Karpas-422 (cell line): ENCODE data around the gene TRMT112. TPM values are rescaled to one million over a fixed set of nuclear protein-coding genes. Genes with fewer than 3 reads are reported as not detected.

Experiments used
- DNase-seq: peaks from one replicate; pipeline ENCODE4 v3.0.0-alpha.2; 2015
- H2AFZ ChIP-seq: fragments of 200-600 bp; sonication (generic); 2 replicates; pipeline ENCODE4 v1.6.1; 2014; ENCODE audit warnings: antibody characterized with exemption, low read length, mixed read lengths
- H3K27ac ChIP-seq: fragments of 200-600 bp; sonication (generic); 2 replicates; pipeline ENCODE4 v1.5.1; 2014; ENCODE audit warnings: mild to moderate bottlenecking, low read length, moderate library complexity
- H3K27me3 ChIP-seq: fragments of 200-600 bp; sonication (generic); 2 replicates; pipeline ENCODE4 v1.6.1; 2014; ENCODE audit warnings: low read length, mixed read lengths
- H3K36me3 ChIP-seq: fragments of 200-600 bp; sonication (generic); 2 replicates; pipeline ENCODE4 v1.6.1; 2014; ENCODE audit warnings: low read length, mixed read lengths; ENCODE audit not compliant: insufficient read depth
- H3K4me1 ChIP-seq: fragments of 200-600 bp; sonication (generic); 2 replicates; pipeline ENCODE4 v1.6.1; 2014; ENCODE audit warnings: mild to moderate bottlenecking, low read length, mixed read lengths
- H3K4me2 ChIP-seq: fragments of 200-600 bp; sonication (generic); 2 replicates; pipeline ENCODE4 v1.6.1; 2014; ENCODE audit warnings: low read length, low read depth, mild to moderate bottlenecking; ENCODE audit not compliant: poor library complexity, severe bottlenecking
- H3K4me3 ChIP-seq: fragments of 200-600 bp; sonication (generic); 2 replicates; pipeline ENCODE4 v1.5.1; 2014; ENCODE audit warnings: mild to moderate bottlenecking, antibody characterized with exemption, low read length, mixed read lengths
- H3K79me2 ChIP-seq: fragments of 200-600 bp; sonication (generic); 2 replicates; pipeline ENCODE4 v1.6.1; 2014; ENCODE audit warnings: mild to moderate bottlenecking, low read length, mixed read lengths
- H3K9ac ChIP-seq: fragments of 200-600 bp; sonication (generic); 2 replicates; pipeline ENCODE4 v1.6.0; 2014; ENCODE audit warnings: low read length
- H3K9me2 ChIP-seq: fragments of 200-600 bp; sonication (generic), shearing (Covaris generic); replicated peaks from 2 replicates; pipeline ENCODE4 v1.6.0; 2014; ENCODE audit warnings: mild to moderate bottlenecking, low read length, moderate library complexity; ENCODE audit not compliant: insufficient read depth
- H3K9me3 ChIP-seq: fragments of 300-700, 200-600 bp; sonication (generic); 2 replicates; pipeline ENCODE4 v1.6.1; 2014; ENCODE audit warnings: low read length, mixed read lengths
- H4K20me1 ChIP-seq: fragments of 200-600 bp; sonication (generic); 2 replicates; pipeline ENCODE4 v1.6.1; 2014; ENCODE audit warnings: mild to moderate bottlenecking, antibody characterized with exemption, low read length, low read depth; ENCODE audit not compliant: insufficient read depth
- total RNA-seq: library from RNA; depleted of rRNA; stranded (reverse); fragments of >200 nt; shearing (Covaris generic); gene quantifications from 2 replicates; pipeline ENCODE4 v1.2.3, GENCODE V29; 2014; ENCODE audit warnings: low replicate concordance

The TRMT112 gene
- total RNA-seq, 1 experiment from 2014 or later, result 363 TPM

DNA sequence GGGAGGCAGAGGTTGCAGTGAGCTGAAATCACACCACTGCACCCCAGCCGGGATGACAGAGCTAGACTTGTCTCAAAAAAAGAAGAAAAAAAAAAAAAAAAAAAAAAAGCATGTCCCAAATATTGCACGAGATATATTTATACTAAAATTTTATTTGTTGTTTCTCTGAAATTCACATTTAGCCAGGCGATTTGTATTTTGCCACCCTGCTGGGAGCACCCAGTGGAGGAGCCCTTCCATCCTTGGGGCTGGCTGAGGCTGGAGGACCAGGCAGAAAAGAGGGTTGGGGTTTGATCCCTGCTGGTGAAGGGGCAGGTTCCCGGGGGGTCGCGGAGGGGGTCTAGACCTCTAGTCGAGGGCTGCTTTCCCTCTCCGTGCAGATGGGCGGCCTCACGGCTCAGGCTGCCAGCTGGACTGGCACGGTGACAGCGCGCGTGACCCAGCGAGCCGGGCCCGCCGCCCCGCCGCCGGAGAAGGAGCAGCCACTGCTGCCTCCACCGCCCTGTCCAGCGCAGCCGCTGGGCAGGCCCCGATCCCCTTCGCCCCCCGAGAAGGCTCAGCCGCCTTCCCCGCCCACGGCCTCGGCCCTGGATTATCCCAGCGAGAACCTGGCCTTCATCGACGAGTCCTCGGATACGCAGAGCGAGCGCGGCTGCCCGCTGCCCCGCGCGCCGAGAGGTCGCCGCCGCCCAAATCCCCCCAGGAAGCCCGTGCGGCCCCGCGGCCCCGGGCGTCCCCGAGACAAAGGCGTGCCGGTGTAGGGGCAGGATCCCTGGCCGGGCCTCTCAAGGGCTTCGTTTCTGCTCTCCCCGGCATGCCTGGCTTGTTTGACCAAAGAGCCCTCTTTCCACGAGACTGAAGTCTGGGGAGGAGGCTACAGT is 18.2 kb downstream of the TRMT112 start:
- no peak overlapping the region for H3K4me2 ChIP-seq
- H3K27ac ChIP-seq, result no peak overlapping the region
- no peaks in the 10 kb centered on the region for H3K79me2 ChIP-seq
- no peak overlapping the region for H2AFZ ChIP-seq
- H3K9me3 ChIP-seq, result no peaks in the 10 kb centered on the region
- DNase-seq, result no peak
- no peaks in the 10 kb centered on the region for H3K27me3 ChIP-seq
- H3K9ac ChIP-seq, result no peak overlapping the region
- no peaks in the 10 kb centered on the region for H3K36me3 ChIP-seq
- no peak overlapping the region for H3K4me3 ChIP-seq
- H4K20me1 ChIP-seq, result peaks cover 4% of the 10 kb centered on the region; the same call in 1 of the 2 replicates
- H3K4me1 ChIP-seq, result peaks cover 30% of the 10 kb centered on the region
- no peaks in the 10 kb centered on the region for H3K9me2 ChIP-seq

DNA sequence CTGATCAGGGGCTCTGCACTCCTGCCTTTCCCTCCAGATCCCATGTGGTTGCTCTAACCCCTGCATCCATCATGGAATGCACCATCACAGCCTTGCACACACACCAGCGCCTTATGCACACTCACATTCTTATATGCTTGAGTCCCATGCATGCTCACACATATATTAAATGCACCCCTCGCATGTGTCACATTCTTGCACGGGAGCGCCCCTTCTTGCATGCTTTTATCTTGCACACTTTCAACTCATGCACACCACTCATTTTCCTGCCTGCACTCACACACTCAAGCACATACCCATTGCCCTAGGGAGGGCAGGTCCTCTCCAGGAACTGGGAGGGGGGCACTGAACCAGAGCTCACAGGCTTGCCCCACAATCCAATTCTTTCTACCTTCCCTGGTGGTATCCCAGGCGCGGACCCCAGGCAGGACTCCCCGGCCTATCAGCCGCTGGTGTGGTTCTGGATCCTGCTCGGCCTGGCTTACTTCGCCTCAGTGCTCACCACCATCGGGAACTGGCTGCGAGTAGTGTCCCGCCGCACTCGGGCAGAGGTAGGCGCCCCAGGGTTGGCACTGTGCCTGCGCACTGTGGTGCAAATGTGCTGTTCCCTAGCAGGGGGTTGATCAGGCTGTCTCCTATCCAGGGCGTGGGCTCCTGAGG is 19.5 kb downstream of the TRMT112 start:
- Histone ChIP-seq H3K9me3 (no peaks in the 10 kb centered on the region), H3K4me1 (peaks cover 18% of the 10 kb centered on the region), H3K9me2 (no peaks in the 10 kb centered on the region), H3K27ac (no peak overlapping the region), H3K9ac (no peak overlapping the region), H3K27me3 (no peaks in the 10 kb centered on the region), H3K4me2 (no peak overlapping the region), H2AFZ (no peak overlapping the region), H3K79me2 (no peaks in the 10 kb centered on the region), H4K20me1 (no peaks in the 10 kb centered on the region), H3K36me3 (no peaks in the 10 kb centered on the region), H3K4me3 (no peak overlapping the region)
- DNase-seq, result no peak

DNA sequence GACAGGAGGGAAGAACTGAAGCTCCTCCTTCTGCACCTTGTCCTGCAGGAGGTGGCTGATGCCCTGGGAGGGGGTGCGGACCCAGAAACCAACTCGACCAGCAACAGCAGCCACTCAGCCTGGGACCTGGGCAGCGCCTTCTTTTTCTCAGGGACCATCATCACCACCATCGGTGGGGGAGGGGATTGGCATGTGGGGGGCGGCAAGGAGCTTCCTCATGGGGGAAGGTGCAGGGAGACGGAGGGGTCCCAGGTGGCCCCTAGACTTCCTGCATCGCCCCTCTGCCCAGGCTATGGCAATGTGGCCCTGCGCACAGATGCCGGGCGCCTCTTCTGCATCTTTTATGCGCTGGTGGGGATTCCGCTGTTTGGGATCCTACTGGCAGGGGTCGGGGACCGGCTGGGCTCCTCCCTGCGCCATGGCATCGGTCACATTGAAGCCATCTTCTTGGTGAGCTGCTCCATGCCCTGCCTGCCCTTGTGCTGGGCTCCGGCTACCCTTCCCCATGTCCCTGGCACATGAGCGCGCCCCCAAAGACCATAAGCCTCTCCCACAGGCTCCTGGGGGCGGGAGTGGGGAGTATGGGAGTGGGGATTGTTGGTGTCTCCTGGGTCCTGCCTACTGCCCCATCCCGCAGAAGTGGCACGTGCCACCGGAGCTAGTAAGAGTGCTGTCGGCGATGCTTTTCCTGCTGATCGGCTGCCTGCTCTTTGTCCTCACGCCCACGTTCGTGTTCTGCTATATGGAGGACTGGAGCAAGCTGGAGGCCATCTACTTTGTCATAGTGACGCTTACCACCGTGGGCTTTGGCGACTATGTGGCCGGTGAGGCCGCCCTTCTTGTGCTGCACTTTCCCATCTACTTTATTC is 20.3 kb downstream of the TRMT112 start:
- H3K9me2 ChIP-seq, result no peaks in the 10 kb centered on the region
- no peaks in the 10 kb centered on the region for H3K79me2 ChIP-seq
- H3K4me1 ChIP-seq, result peaks cover 18% of the 10 kb centered on the region
- no peak overlapping the region for H3K27ac ChIP-seq
- no peaks in the 10 kb centered on the region for H3K9me3 ChIP-seq
- no peaks in the 10 kb centered on the region for H4K20me1 ChIP-seq
- no peak for DNase-seq
- no peak overlapping the region for H3K4me3 ChIP-seq
- H3K27me3 ChIP-seq, result no peaks in the 10 kb centered on the region
- no peaks in the 10 kb centered on the region for H3K36me3 ChIP-seq
- H3K4me2 ChIP-seq, result no peak overlapping the region
- H2AFZ ChIP-seq, result no peak overlapping the region
- no peak overlapping the region for H3K9ac ChIP-seq

DNA sequence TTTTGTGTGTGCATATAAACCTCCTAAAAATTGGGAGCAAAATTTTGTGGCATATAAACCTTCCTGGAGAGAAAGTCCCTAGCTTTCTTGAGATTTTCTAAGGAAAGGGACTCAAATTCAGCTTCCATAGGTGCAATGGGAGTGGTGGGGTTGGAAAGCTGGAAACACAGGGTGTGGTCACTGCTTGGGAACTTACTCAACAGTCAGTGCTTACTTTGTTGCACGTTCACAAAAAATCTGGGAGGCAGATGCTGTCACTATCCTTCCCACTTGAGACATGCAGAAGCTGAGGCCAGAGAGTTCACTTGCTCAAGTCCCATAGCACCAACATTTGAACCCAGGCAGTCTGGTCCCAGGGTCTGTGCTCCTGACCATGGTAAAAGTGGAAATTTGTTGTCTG is 21.1 kb downstream of the TRMT112 start:
- Histone ChIP-seq H3K9me3 (no peaks in the 10 kb centered on the region), H3K27ac (no peak overlapping the region), H3K79me2 (no peaks in the 10 kb centered on the region), H3K4me1 (peaks cover 18% of the 10 kb centered on the region), H3K9me2 (no peaks in the 10 kb centered on the region), H2AFZ (no peak overlapping the region), H3K4me2 (no peak overlapping the region), H3K36me3 (no peaks in the 10 kb centered on the region), H3K4me3 (no peak overlapping the region), H3K27me3 (no peaks in the 10 kb centered on the region), H3K9ac (no peak overlapping the region), H4K20me1 (no peaks in the 10 kb centered on the region)
- no peak for DNase-seq

DNA sequence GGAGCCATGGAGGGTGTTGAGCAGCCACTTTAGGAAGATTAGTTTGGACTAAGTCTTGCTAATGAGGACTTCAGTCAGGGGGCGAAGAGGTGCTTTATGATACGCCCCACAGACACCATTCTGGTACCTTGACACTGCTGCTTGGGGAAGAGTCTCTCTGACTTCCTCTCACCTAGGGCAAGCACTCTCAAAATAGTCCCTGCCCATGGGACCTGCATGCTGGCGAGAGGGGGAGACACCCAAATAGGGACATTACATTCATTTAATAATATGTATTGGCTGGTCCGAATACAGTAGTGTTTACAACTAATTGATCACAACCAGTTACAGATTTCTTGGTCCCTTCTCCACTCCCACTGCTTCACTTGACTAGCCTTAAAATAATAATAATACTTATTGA is 21.6 kb downstream of the TRMT112 start:
- Histone ChIP-seq H3K9me3 (no peaks in the 10 kb centered on the region), H3K27me3 (no peaks in the 10 kb centered on the region), H3K4me1 (peaks cover 16% of the 10 kb centered on the region), H3K36me3 (no peaks in the 10 kb centered on the region), H3K9me2 (no peaks in the 10 kb centered on the region), H4K20me1 (no peaks in the 10 kb centered on the region), H3K4me2 (no peak overlapping the region), H3K79me2 (no peaks in the 10 kb centered on the region), H2AFZ (no peak overlapping the region), H3K27ac (no peak overlapping the region), H3K4me3 (no peak overlapping the region), H3K9ac (no peak overlapping the region)
- DNase-seq, result peak; percentile 61

DNA sequence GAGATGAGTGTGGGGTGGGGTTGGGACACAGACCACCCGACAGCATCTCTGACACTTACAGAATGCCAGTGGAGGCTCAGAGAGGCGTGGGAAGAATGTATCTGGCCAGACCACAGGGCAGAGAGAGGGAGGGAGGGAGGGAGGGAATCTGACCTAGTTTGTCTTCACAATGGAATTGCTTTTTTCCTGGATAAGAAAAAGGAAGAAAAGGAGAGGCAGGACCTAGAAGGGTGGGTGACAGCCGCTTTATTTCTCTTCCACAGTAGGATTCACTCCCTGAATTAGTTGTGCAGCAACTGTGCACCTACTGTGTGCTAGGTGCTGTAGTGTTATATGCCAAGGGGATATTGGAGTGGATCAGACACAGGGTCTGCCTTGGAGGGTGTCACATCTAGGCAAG is 22.6 kb downstream of the TRMT112 start:
- H3K79me2 ChIP-seq, result no peaks in the 10 kb centered on the region
- no peak overlapping the region for H3K27ac ChIP-seq
- no peaks in the 10 kb centered on the region for H3K9me2 ChIP-seq
- H4K20me1 ChIP-seq, result no peaks in the 10 kb centered on the region
- H3K36me3 ChIP-seq, result no peaks in the 10 kb centered on the region
- peaks cover 10% of the 10 kb centered on the region for H3K4me1 ChIP-seq
- H3K4me2 ChIP-seq, result no peak overlapping the region
- H2AFZ ChIP-seq, result no peak overlapping the region
- DNase-seq, result no peak
- H3K27me3 ChIP-seq, result no peaks in the 10 kb centered on the region
- H3K9ac ChIP-seq, result no peak overlapping the region
- no peak overlapping the region for H3K4me3 ChIP-seq
- H3K9me3 ChIP-seq, result no peaks in the 10 kb centered on the region

DNA sequence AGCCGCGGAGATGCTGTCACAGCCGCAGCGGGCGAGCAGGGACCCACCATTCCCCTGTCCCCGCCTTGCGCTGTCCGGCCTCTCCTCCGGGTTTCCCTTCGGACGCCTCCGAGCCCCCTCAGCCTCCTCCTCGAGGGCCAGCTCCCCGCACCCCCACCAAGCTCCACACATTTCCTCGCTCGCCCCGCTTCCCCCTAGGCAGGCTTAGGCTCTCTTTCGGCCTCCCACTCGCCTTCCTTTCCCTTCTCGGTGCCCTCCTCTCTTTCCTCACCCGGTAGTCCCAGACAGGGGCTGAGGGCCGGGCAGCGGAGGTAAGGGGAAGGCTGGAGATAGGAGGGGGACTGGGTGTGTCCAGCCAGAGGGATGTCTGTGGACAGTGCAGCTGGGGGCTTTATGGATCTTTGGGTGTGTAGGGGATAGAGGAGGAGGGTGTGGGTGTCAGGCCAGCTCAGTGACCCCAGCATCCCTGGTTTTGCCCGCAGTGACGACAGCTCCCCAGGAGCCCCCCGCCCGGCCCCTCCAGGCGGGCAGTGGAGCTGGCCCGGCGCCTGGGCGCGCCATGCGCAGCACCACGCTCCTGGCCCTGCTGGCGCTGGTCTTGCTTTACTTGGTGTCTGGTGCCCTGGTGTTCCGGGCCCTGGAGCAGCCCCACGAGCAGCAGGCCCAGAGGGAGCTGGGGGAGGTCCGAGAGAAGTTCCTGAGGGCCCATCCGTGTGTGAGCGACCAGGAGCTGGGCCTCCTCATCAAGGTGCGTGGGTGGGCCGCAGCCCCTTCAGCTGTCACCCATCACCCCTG is 24.7 kb downstream of the TRMT112 start:
- Histone ChIP-seq H3K36me3 (no peaks in the 10 kb centered on the region), H3K4me1 (peaks cover 10% of the 10 kb centered on the region), H2AFZ (no peak overlapping the region), H3K9me2 (no peaks in the 10 kb centered on the region), H3K4me2 (no peak overlapping the region), H3K27me3 (no peaks in the 10 kb centered on the region), H3K27ac (no peak overlapping the region), H4K20me1 (no peaks in the 10 kb centered on the region), H3K4me3 (no peak overlapping the region), H3K9ac (no peak overlapping the region), H3K9me3 (no peaks in the 10 kb centered on the region), H3K79me2 (no peaks in the 10 kb centered on the region)
- DNase-seq, result no peak
